Spleen (tissue), 11 donors: Measurements from ENCODE around the gene BCOR. TPM values are rescaled to one million over a fixed set of nuclear protein-coding genes. Genes with fewer than 3 reads are reported as not detected.

Source experiments
- DNase-seq: peaks from one replicate; pipeline ENCODE4 v3.0.0-alpha.2; 2020
- H3K27ac ChIP-seq, 8 donors: fragments of 200-600 bp; sonication (generic) in 7 of 8; 1 replicate in 4 of 8; 2 replicates in 4 of 8; pipeline versions ENCODE4 v1.5.0 to v1.8.0; 2016 to 2021; ENCODE audit warnings: inconsistent platforms in 4 of 8, mild to moderate bottlenecking in 4 of 8, moderate library complexity in 1 of 8
- H3K27me3 ChIP-seq, 7 donors: fragments of 200-600 bp; sonication (generic) in 6 of 7; replicated peaks in 1 of 7; 1 replicate in 4 of 7; 2 replicates in 3 of 7; pipeline versions ENCODE4 v1.5.0 to v1.8.0; 2016 to 2021; ENCODE audit warnings: inconsistent platforms in 3 of 7, mild to moderate bottlenecking in 1 of 7
- H3K36me3 ChIP-seq, 6 donors: fragments of 200-600 bp; sonication (generic) in 5 of 6; 1 replicate in 4 of 6; 2 replicates in 2 of 6; pipeline versions ENCODE4 v1.5.0 to v1.8.0; 2016 to 2021; ENCODE audit warnings: inconsistent platforms in 2 of 6
- H3K4me1 ChIP-seq, 6 donors: fragments of 200-600 bp; sonication (generic) in 5 of 6; 1 replicate in 3 of 6; 2 replicates in 3 of 6; pipeline versions ENCODE4 v1.5.0 to v1.8.0; 2016 to 2021; ENCODE audit warnings: inconsistent platforms in 3 of 6
- H3K4me3 ChIP-seq, 8 donors: fragments of 200-600 bp; sonication (generic) in 7 of 8; 1 replicate in 4 of 8; 2 replicates in 4 of 8; pipeline versions ENCODE4 v1.5.0 to v1.8.0; 2016 to 2021; ENCODE audit warnings: inconsistent platforms in 4 of 8, mild to moderate bottlenecking in 4 of 8, moderate library complexity in 2 of 8
- H3K9me3 ChIP-seq, 8 donors: fragments of 200-600 bp; sonication (generic) in 7 of 8; 1 replicate in 4 of 8; 2 replicates in 4 of 8; pipeline versions ENCODE4 v1.5.0 to v1.8.0; 2016 to 2021; ENCODE audit warnings: inconsistent platforms in 4 of 8
- POLR2A ChIP-seq, 3 donors: fragments of 450-650 bp; IDR thresholded peaks; one replicate each; pipeline ENCODE4 v1.5.1; 2017; ENCODE audit warnings: antibody characterized with exemption in 3 of 3, mild to moderate bottlenecking in 1 of 3
- POLR2AphosphoS5 ChIP-seq, 3 donors: sonication (generic); formaldehyde crosslinking; IDR thresholded peaks; one replicate each; pipeline ENCODE4 v1.5.1; 2017; ENCODE audit warnings: antibody characterized with exemption in 3 of 3
- whole genome bisulfite sequencing, 5 donors: extraction: QIAGEN DNeasy Blood & Tissue Kit in 3 of 5; methylation state at CpG; one replicate each; pipeline versions ENCODE4 v1.1.5 to v1.1.7; 2013 to 2018; 5-methylcytosine and 5-hydroxymethylcytosine counted together
- intact Hi-C: fragments of 100-400 bp; cut with DNase I; formaldehyde crosslinking; loops from one replicate; pipeline ENCODE4 v1.15.0; 2023; ENCODE audit warnings: low total_unique reads
- polyA plus RNA-seq, 3 donors: library from polyadenylated mRNA; stranded (reverse); fragments of 200-250 nt; gene quantifications; one replicate each; pipeline ENCODE4 v1.2.1, GENCODE V29; 2013
- total RNA-seq, 7 donors: library from RNA; depleted of rRNA in 3 of 7; stranded (reverse); fragments of >200 nt in 3 of 7; fragmentation: NEBNext Ultra II Directional in 4 of 7; extraction: Animal tissue kit (Norgen Biotek cat#: 25700) in 4 of 7; gene quantifications; one replicate each; pipeline versions ENCODE4 v1.1.0 to v1.2.1, GENCODE V29; 2016 to 2021
- TF ChIP-seq, protein P1 (sequence below), 11 experiments: fragments of 200-600 bp in 7 of 11; fragments of 450-650 bp in 4 of 11; sonication (generic) in 4 of 11; IDR thresholded peaks in 8 of 11; conservative IDR thresholded peaks in 3 of 11; 1 replicate in 7 of 11; 2 replicates in 4 of 11; pipeline versions ENCODE4 v1.4.0 to v1.8.0; 2016 to 2021; ENCODE audit warnings: antibody characterized with exemption in 11 of 11, inconsistent platforms in 4 of 11, mild to moderate bottlenecking in 1 of 11
- donor health status: healthy with polysubstance abuse.
- donor health status: DM: no; HTN: no; CAD: no; lungs with moderate emphysema.
- donor health status: DM: no; HTN: no; CAD: no.
- donor health status: Bipolar disorder and iron deficiency.
- donor health status: healthy.
- donor health status: DM: no; HTN: no; CAD: no.
- donor health status: DM: yes; HTN: yes; CAD: no.

Gene BCOR
- total and polyA plus RNA-seq, 10 donors = 8.3 to 38.6 (median 29.0) TPM

DNA sequence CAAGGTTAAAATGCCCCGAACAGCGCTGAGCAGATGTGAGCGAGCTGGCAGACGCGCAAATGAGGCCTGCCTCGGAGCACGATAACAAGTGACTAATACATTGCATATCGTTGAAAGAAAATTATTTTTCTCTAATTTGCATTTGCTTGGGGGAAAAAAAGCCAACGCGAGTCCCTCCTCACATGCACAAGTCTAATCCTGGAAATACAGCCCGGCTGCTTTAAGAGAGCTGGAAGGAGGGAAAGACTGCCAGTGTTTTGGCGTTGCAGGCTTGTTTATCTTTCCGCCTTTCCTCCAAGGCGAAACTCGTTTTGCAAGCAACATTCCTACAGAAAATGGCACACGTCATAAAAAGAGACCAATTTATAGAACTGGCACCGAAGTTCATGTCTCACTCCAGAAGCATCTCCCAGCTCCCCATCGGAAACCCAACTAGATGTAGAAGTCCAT is 12.6 kb downstream of the BCOR start:
- Histone ChIP-seq H3K4me3 (no peak overlapping the region), H3K36me3 (no peaks in the 10 kb centered on the region), H3K9me3 (no peaks in the 10 kb centered on the region), H3K4me1 (peaks cover 3 to 92% (median 56%) of the 10 kb centered on the region in 6 donors), H3K27ac (no peak overlapping the region), H3K27me3 (peaks cover 0 to 39% (median 6%) of the 10 kb centered on the region in 7 donors)
- TF ChIP-seq POLR2AphosphoS5 (IDR thresholded peaks at IDR 0.05) = no peak
- TF ChIP-seq, protein P1, sequence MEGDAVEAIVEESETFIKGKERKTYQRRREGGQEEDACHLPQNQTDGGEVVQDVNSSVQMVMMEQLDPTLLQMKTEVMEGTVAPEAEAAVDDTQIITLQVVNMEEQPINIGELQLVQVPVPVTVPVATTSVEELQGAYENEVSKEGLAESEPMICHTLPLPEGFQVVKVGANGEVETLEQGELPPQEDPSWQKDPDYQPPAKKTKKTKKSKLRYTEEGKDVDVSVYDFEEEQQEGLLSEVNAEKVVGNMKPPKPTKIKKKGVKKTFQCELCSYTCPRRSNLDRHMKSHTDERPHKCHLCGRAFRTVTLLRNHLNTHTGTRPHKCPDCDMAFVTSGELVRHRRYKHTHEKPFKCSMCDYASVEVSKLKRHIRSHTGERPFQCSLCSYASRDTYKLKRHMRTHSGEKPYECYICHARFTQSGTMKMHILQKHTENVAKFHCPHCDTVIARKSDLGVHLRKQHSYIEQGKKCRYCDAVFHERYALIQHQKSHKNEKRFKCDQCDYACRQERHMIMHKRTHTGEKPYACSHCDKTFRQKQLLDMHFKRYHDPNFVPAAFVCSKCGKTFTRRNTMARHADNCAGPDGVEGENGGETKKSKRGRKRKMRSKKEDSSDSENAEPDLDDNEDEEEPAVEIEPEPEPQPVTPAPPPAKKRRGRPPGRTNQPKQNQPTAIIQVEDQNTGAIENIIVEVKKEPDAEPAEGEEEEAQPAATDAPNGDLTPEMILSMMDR (IDR thresholded peaks at IDR 0.05 in 8 of 11, conservative IDR thresholded peaks at IDR 0.05 in 3 of 11) = no peak
- TF ChIP-seq POLR2A (IDR thresholded peaks at IDR 0.05) = no peak
- WGBS, 5 donors = 41 to 91% (median 80%) methylated on average over 17 to 18 of the region's 18 CpGs
- DNase-seq = no peak
- intact Hi-C loops = no loop called here

DNA sequence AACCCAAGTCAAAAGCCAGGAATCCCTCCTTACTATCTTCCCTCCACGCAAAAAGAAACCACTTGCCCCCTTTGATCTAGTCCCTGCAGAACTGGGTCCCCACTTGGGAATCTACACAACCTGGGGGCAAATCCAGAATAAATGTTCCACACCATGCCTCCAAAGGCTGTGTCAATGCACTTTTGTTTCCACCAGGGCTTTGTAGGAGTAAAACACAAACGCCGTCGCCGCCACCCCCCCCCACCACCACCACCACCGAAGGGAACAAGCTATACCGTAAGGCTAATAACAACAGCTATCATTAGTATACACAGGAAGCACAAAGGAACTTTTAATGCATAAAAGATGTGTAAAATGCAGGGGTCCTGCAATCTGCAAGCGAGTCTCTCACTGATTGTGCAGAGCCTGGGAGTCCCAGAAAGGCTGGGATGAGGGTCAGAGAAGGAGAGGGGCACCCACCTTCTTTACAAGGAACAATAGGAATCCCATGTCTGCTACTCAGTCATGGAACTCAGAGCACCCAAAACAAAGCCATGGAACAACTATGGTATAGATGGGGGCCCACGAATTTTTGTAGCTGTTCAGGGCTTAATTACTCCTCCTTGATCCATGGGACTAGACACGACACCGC is 13.2 kb downstream of the BCOR start:
- H3K4me3 ChIP-seq = peak overlapping the region in 1 of 8 donors; percentile 65
- H3K4me1 ChIP-seq = peaks cover 3 to 86% (median 52%) of the 10 kb centered on the region in 6 donors
- TF ChIP-seq, protein P1 (IDR thresholded peaks at IDR 0.05 in 8 of 11, conservative IDR thresholded peaks at IDR 0.05 in 3 of 11) = no peak
- no peak for TF ChIP-seq POLR2A (IDR thresholded peaks at IDR 0.05)
- no peak for TF ChIP-seq POLR2AphosphoS5 (IDR thresholded peaks at IDR 0.05)
- H3K27ac ChIP-seq = no peak overlapping the region
- H3K36me3 ChIP-seq = no peaks in the 10 kb centered on the region
- H3K27me3 ChIP-seq = peaks cover 0 to 33% (median 3%) of the 10 kb centered on the region in 7 donors
- WGBS, 5 donors = 20 to 70% (median 57%) methylated on average over 10 to 11 of the region's 11 CpGs
- DNase-seq = no peak
- H3K9me3 ChIP-seq = no peaks in the 10 kb centered on the region
- intact Hi-C loops = no loop called here

DNA sequence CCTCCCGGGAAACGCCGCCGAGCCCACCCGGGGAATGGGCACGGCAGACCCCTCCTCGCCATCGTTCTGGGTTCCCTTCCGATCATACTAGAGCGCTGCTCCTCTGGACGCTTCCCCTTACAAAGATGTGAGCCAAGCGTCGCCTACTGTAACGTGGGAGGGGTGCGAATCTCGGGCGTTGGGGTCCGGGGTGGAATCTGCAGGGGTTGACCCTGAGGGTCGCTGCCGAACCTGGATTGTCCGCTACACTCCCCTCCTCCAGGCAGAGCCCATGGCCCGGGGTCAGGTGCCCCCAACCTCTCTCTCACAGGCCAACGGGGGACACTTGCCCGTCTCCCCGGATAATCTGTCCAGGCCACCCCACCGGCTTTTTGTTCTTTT is 13.8 kb downstream of the BCOR start:
- Histone ChIP-seq H3K27me3 (peaks cover 0 to 33% (median 3%) of the 10 kb centered on the region in 7 donors), H3K4me3 (peak overlapping the region; percentile 7 to 65 (median 24)), H3K9me3 (no peaks in the 10 kb centered on the region), H3K36me3 (no peaks in the 10 kb centered on the region), H3K4me1 (peaks cover 0 to 85% (median 48%) of the 10 kb centered on the region in 6 donors), H3K27ac (peak overlapping the region in 1 of 8 donors; percentile 39)
- WGBS, 5 donors = 16 to 42% (median 21%) methylated on average over 19 to 26 of the region's 26 CpGs
- DNase-seq = no peak
- TF ChIP-seq, protein P1 (IDR thresholded peaks at IDR 0.05 in 8 of 11, conservative IDR thresholded peaks at IDR 0.05 in 3 of 11) = no peak
- TF ChIP-seq POLR2A (IDR thresholded peaks at IDR 0.05) = no peak
- TF ChIP-seq POLR2AphosphoS5 (IDR thresholded peaks at IDR 0.05) = no peak
- intact Hi-C loops = no loop called here

DNA sequence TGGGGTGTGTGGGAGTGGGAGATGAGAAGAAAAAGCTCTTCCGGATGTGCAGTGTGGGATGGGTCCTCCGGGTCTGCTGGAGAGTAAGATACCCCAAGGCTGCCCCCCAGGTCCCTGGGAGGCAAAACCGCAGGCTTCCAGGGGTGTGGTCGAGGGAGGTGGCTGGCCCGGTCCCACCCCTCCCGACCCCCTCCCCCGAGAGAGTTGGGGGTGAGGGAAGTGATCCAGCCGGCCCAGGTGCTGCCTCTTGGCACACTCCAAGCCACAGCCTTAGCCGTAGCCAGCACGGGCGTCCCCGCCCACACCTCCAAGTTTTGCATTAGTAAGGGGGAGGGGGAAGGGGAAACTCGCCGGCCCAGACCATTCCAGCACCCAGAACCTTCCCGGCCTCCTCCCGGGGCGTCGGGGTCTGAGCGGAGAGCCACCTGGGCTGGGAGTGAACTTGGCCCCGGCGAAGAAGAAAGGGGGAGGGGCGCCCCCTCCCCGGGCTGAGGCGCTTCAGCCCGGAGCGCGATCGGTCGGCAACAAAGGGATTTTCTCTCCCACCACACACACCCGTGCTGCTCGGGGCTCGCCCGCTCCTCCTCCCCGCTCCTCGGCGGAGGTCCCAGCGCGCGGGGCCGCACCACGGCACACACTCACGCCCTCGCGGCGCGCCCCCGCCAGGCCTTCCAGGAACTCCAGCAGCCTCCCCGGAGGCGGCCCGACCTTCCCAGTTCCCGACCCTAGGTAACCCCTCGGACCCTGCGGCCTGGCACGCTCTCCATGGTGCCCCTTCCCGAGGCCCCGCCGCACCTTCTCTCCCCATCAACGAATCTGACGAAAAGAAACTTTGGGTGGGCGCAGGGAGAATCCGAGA is 14.4 kb downstream of the BCOR start:
- no peaks in the 10 kb centered on the region for H3K9me3 ChIP-seq
- intact Hi-C loops = no loop called here

More for the DNA sequence above, 14.4 kb downstream of the BCOR start:
- H3K36me3 ChIP-seq = no peaks in the 10 kb centered on the region
- H3K4me1 ChIP-seq = peaks cover 0 to 80% (median 42%) of the 10 kb centered on the region in 6 donors
- H3K27ac ChIP-seq = peak overlapping the region in 4 of 8 donors; percentile 8 to 50 (median 38)
- WGBS, 5 donors = 3 to 7% (median 4%) methylated on average over 20 to 61 of the region's 61 CpGs
- H3K27me3 ChIP-seq = peaks cover 0 to 27% (median 3%) of the 10 kb centered on the region in 7 donors
- DNase-seq = peak; percentile 84
- TF ChIP-seq, protein P1 (IDR thresholded peaks at IDR 0.05 in 8 of 11, conservative IDR thresholded peaks at IDR 0.05 in 3 of 11) = no peak
- TF ChIP-seq POLR2AphosphoS5 (IDR thresholded peaks at IDR 0.05) (peak in 1 of 3 donors; percentile 52), POLR2A (IDR thresholded peaks at IDR 0.05) (no peak)
- peak overlapping the region; percentile 7 to 65 (median 24) for H3K4me3 ChIP-seq
